T-helper 1 cell treated with Interleukin-12 subunit alpha and Interleukin-12 subunit beta and Interleukin-4 antibody, amounts not matched to agents 30 μg/mL and 1 μg/mL, for 36 hours (primary cell): ENCODE measurements around the gene VANGL2.

ENCODE experiments used
- H3K27ac Mint-ChIP-seq: one replicate; pipeline ENCODE4 v1.8.0; 2021; ENCODE audit warnings: mild to moderate bottlenecking, mixed read lengths
- H3K27me3 Mint-ChIP-seq: one replicate; pipeline ENCODE4 v1.8.0; 2021; ENCODE audit warnings: low read depth, mixed read lengths
- H3K36me3 Mint-ChIP-seq: one replicate; pipeline ENCODE4 v1.8.0; 2021; ENCODE audit warnings: low read depth, mixed read lengths
- H3K4me1 Mint-ChIP-seq: one replicate; pipeline ENCODE4 v1.8.0; 2021; ENCODE audit warnings: low read depth, mixed read lengths
- H3K4me3 Mint-ChIP-seq: one replicate; pipeline ENCODE4 v1.8.0; 2021; ENCODE audit warnings: mild to moderate bottlenecking, moderate library complexity, mixed read lengths
- H3K9me3 Mint-ChIP-seq: one replicate; pipeline ENCODE4 v1.8.0; 2021; ENCODE audit warnings: mixed read lengths

Gene VANGL2

GRCh38 chr1:160419838-160420169 is 19.4 kb downstream of the VANGL2 start:
- H3K4me1 Mint-ChIP-seq = peaks cover 2% of the 10 kb centered on the region
- H3K4me3 Mint-ChIP-seq = no peak overlapping the region
- H3K36me3 Mint-ChIP-seq = no peaks in the 10 kb centered on the region
- no peaks in the 10 kb centered on the region for H3K9me3 Mint-ChIP-seq
- peaks cover 7% of the 10 kb centered on the region for H3K27me3 Mint-ChIP-seq
- H3K27ac Mint-ChIP-seq = no peak overlapping the region

- peaks cover 7% of the 10 kb centered on the region for H3K27me3 Mint-ChIP-seq
- H3K27ac Mint-ChIP-seq = no peak overlapping the region
- no peaks in the 10 kb centered on the region for H3K9me3 Mint-ChIP-seq
- no peak overlapping the region for H3K4me3 Mint-ChIP-seq
- no peaks in the 10 kb centered on the region for H3K36me3 Mint-ChIP-seq
- H3K4me1 Mint-ChIP-seq = peaks cover 1% of the 10 kb centered on the region
Observed at GRCh38 chr1:160420881-160421842, 20.8 kb downstream of the VANGL2 start.

- no peaks in the 10 kb centered on the region for H3K9me3 Mint-ChIP-seq
- H3K4me3 Mint-ChIP-seq = no peak overlapping the region
- H3K36me3 Mint-ChIP-seq = no peaks in the 10 kb centered on the region
- H3K4me1 Mint-ChIP-seq = peaks cover 3% of the 10 kb centered on the region
- no peak overlapping the region for H3K27ac Mint-ChIP-seq
- H3K27me3 Mint-ChIP-seq = peaks cover 7% of the 10 kb centered on the region
Observed at GRCh38 chr1:160421881-160422280, 21.5 kb downstream of the VANGL2 start.

- Mint-ChIP-seq H3K27me3 (peaks cover 7% of the 10 kb centered on the region), H3K4me1 (peaks cover 14% of the 10 kb centered on the region), H3K9me3 (no peaks in the 10 kb centered on the region), H3K36me3 (no peaks in the 10 kb centered on the region), H3K4me3 (no peak overlapping the region), H3K27ac (no peak overlapping the region)
Observed at GRCh38 chr1:160423966-160424365, 23.6 kb downstream of the VANGL2 start.

GRCh38 chr1:160425847-160426246 is 25.5 kb downstream of the VANGL2 start:
- H3K27me3 Mint-ChIP-seq = no peaks in the 10 kb centered on the region
- no peaks in the 10 kb centered on the region for H3K9me3 Mint-ChIP-seq
- no peaks in the 10 kb centered on the region for H3K36me3 Mint-ChIP-seq
- no peak overlapping the region for H3K27ac Mint-ChIP-seq
- peaks cover 30% of the 10 kb centered on the region for H3K4me1 Mint-ChIP-seq
- no peak overlapping the region for H3K4me3 Mint-ChIP-seq

- H3K9me3 Mint-ChIP-seq = no peaks in the 10 kb centered on the region
- H3K27me3 Mint-ChIP-seq = no peaks in the 10 kb centered on the region
- H3K4me3 Mint-ChIP-seq = peak overlapping the region; percentile 25
- H3K36me3 Mint-ChIP-seq = no peaks in the 10 kb centered on the region
- H3K4me1 Mint-ChIP-seq = peaks cover 44% of the 10 kb centered on the region
- H3K27ac Mint-ChIP-seq = peak overlapping the region; percentile 70
Observed at GRCh38 chr1:160427625-160428024, 27.3 kb downstream of the VANGL2 start.

GRCh38 chr1:160428053-160428452 is 27.7 kb downstream of the VANGL2 start:
- Mint-ChIP-seq H3K27ac (peak overlapping the region; percentile 70), H3K36me3 (peaks cover under 1% of the 10 kb centered on the region), H3K4me1 (peaks cover 48% of the 10 kb centered on the region), H3K4me3 (peak overlapping the region; percentile 43), H3K27me3 (no peaks in the 10 kb centered on the region), H3K9me3 (peaks cover 2% of the 10 kb centered on the region)

GRCh38 chr1:160428655-160429054 is 28.3 kb downstream of the VANGL2 start:
- Mint-ChIP-seq H3K27me3 (no peaks in the 10 kb centered on the region), H3K27ac (peak overlapping the region; percentile 88), H3K4me3 (peak overlapping the region; percentile 49), H3K36me3 (peaks cover 3% of the 10 kb centered on the region), H3K9me3 (peaks cover 8% of the 10 kb centered on the region), H3K4me1 (peaks cover 52% of the 10 kb centered on the region)

GRCh38 chr1:160429125-160429561 is 28.8 kb downstream of the VANGL2 start:
- Mint-ChIP-seq H3K4me1 (peaks cover 52% of the 10 kb centered on the region), H3K36me3 (peaks cover 4% of the 10 kb centered on the region), H3K27ac (peak overlapping the region; percentile 88), H3K27me3 (no peaks in the 10 kb centered on the region), H3K9me3 (peaks cover 10% of the 10 kb centered on the region), H3K4me3 (no peak overlapping the region)

GRCh38 chr1:160429702-160430535 is 29.6 kb downstream of the VANGL2 start:
- H3K9me3 Mint-ChIP-seq = peaks cover 18% of the 10 kb centered on the region
- peaks cover 12% of the 10 kb centered on the region for H3K36me3 Mint-ChIP-seq
- peak overlapping the region; percentile 88 for H3K27ac Mint-ChIP-seq
- H3K4me1 Mint-ChIP-seq = peaks cover 55% of the 10 kb centered on the region
- H3K27me3 Mint-ChIP-seq = no peaks in the 10 kb centered on the region
- peak overlapping the region; percentile 40 for H3K4me3 Mint-ChIP-seq

GRCh38 chr1:160431006-160431405 is 30.6 kb downstream of the VANGL2 start:
- Mint-ChIP-seq H3K9me3 (peaks cover 20% of the 10 kb centered on the region), H3K4me1 (peaks cover 56% of the 10 kb centered on the region), H3K27me3 (no peaks in the 10 kb centered on the region), H3K36me3 (peaks cover 13% of the 10 kb centered on the region), H3K4me3 (no peak overlapping the region), H3K27ac (peak overlapping the region; percentile 21)

GRCh38 chr1:160431571-160431970 is 31.2 kb downstream of the VANGL2 start:
- H3K27me3 Mint-ChIP-seq = no peaks in the 10 kb centered on the region
- H3K27ac Mint-ChIP-seq = peak overlapping the region; percentile 92
- H3K4me1 Mint-ChIP-seq = peaks cover 55% of the 10 kb centered on the region
- peak overlapping the region; percentile 12 for H3K4me3 Mint-ChIP-seq
- H3K9me3 Mint-ChIP-seq = peaks cover 20% of the 10 kb centered on the region
- H3K36me3 Mint-ChIP-seq = peaks cover 13% of the 10 kb centered on the region

GRCh38 chr1:160432371-160432786 is 32.0 kb downstream of the VANGL2 start:
- Mint-ChIP-seq H3K9me3 (peaks cover 20% of the 10 kb centered on the region), H3K36me3 (peaks cover 13% of the 10 kb centered on the region), H3K4me3 (peak overlapping the region; percentile 29), H3K27ac (peak overlapping the region; percentile 92), H3K27me3 (no peaks in the 10 kb centered on the region), H3K4me1 (peaks cover 60% of the 10 kb centered on the region)

- peaks cover 45% of the 10 kb centered on the region for H3K4me1 Mint-ChIP-seq
- H3K9me3 Mint-ChIP-seq = peaks cover 20% of the 10 kb centered on the region
- no peaks in the 10 kb centered on the region for H3K27me3 Mint-ChIP-seq
- peak overlapping the region; percentile 70 for H3K27ac Mint-ChIP-seq
- H3K4me3 Mint-ChIP-seq = no peak overlapping the region
- peaks cover 16% of the 10 kb centered on the region for H3K36me3 Mint-ChIP-seq
Observed at GRCh38 chr1:160436966-160437365, 36.6 kb downstream of the VANGL2 start.
